H1 (cell line): ENCODE results near the gene MTFR2. TPM values are rescaled to one million over a fixed set of nuclear protein-coding genes. Genes with fewer than 3 reads are reported as not detected.

Experiments
- CEBPB ChIP-seq: IDR thresholded peaks from 2 replicates; pipeline ENCODE4 v1.6.1; 2012; ENCODE audit warnings: low read depth, low read length
- CHD1 ChIP-seq: IDR thresholded peaks from 2 replicates; pipeline ENCODE4 v1.6.1; 2012; ENCODE audit warnings: low read depth, low read length, improper control_type of control experiment
- CHD7 ChIP-seq: fragments of 300-600 bp; sonication (generic); IDR thresholded peaks from 2 replicates; pipeline ENCODE4 v1.7.1; 2012; ENCODE audit warnings: low read length, moderate library complexity, mild to moderate bottlenecking, inconsistent platforms; ENCODE audit not compliant: insufficient replicate concordance
- CREB1 ChIP-seq: IDR thresholded peaks from 2 replicates; pipeline ENCODE4 v1.6.1; 2012; ENCODE audit warnings: inconsistent platforms
- CTCF ChIP-seq, 3 experiments: IDR thresholded peaks; 1 replicate in 2 of 3; 2 replicates in 1 of 3; pipeline versions ENCODE4 v1.5.1 to v1.6.1; 2011; ENCODE audit warnings: low read length in 3 of 3, mild to moderate bottlenecking in 3 of 3, inconsistent platforms in 2 of 3, low read depth in 1 of 3, moderate library complexity in 1 of 3; ENCODE audit not compliant: insufficient read depth in 1 of 3; ENCODE audit errors: control extremely low read depth in 1 of 3
- HDAC2 ChIP-seq, 2 experiments: fragments of 300-600 bp in 1 of 2; sonication (generic) in 1 of 2; IDR thresholded peaks; 2 replicates each; pipeline ENCODE4 v1.6.1; 2011 to 2012; ENCODE audit warnings: low read depth in 2 of 2, low read length in 2 of 2, mild to moderate bottlenecking in 2 of 2, moderate library complexity in 2 of 2, borderline replicate concordance in 1 of 2, inconsistent platforms in 1 of 2
- RNF2 ChIP-seq: fragments of 200-900, 300-1000 bp; sonication (generic); IDR thresholded peaks from 2 replicates; pipeline ENCODE4 v1.7.1; 2016; ENCODE audit warnings: borderline replicate concordance, low read depth, mild to moderate bottlenecking, antibody characterized with exemption, low read length; ENCODE audit not compliant: poor library complexity, severe bottlenecking; ENCODE audit errors: missing control alignments
- TAF7 ChIP-seq: optimal IDR thresholded peaks from 2 replicates; pipeline ENCODE3; 2011; ENCODE audit warnings: low read depth, mild to moderate bottlenecking, inconsistent platforms, low read length, moderate library complexity, borderline replicate concordance
- TEAD4 ChIP-seq: IDR thresholded peaks from 2 replicates; pipeline ENCODE4 v1.6.1; 2012; ENCODE audit warnings: low read depth, low read length, inconsistent platforms, mixed read lengths
- polyA plus RNA-seq, 7 experiments: library from polyadenylated mRNA; depleted of rRNA in 3 of 7; stranded (reverse) in 5 of 7; unstranded in 2 of 7; fragments of >200 nt in 5 of 7; fragments of 200-250 nt in 2 of 7; gene quantifications; 1 replicate in 5 of 7; 2 replicates in 1 of 7; 4 replicates in 1 of 7; pipeline versions ENCODE4 v1.2.1 to v1.2.3, GENCODE V29; 2011 to 2013; ENCODE audit warnings: missing spikeins in 2 of 7, mixed read lengths in 2 of 7
- total RNA-seq: library from RNA; stranded (reverse); fragmentation: NEBNext Ultra II Directional; extraction: Animal tissue kit (Norgen Biotek cat#: 25700); gene quantifications from 2 replicates; pipeline ENCODE4 v1.2.1, GENCODE V29; 2021

MTFR2 gene
- total and polyA plus RNA-seq, 2 of the 8 experiments (the other 6 are each of a cell fraction or from before 2014, with no cell fraction given): 8.5 to 10.7 TPM

GRCh38 chr6:136228814-136229213 lies 21.3 kb downstream of the MTFR2 start (continued):
- TF ChIP-seq CHD7 (no peak), CEBPB (no peak), RNF2 (no peak), TAF7 (no peak), CHD1 (no peak), CREB1 (no peak), HDAC2 (IDR thresholded peaks at IDR 0.05; ENCODE audit: borderline replicate concordance in 1 of 2, low read depth in 2 of 2, low read length in 2 of 2) (no peak), TEAD4 (no peak), CTCF (IDR thresholded peaks at IDR 0.05; ENCODE audit: control extremely low read depth in 1 of 3, insufficient read depth in 1 of 3, low read depth in 1 of 3, low read length in 3 of 3) (no peak)
